GM12878 (cell line): ENCODE results near the gene PAQR8. TPM values are rescaled to one million over a fixed set of nuclear protein-coding genes. Genes with fewer than 3 reads are reported as not detected.

Source experiments
- ATAC-seq: fragments of 200-7000 bp; cut with Tn5 transposase; 3 replicates; pipeline ENCODE4 v1.9.1; 2020; ENCODE audit warnings: mild to moderate bottlenecking, moderate library complexity
- BruUV-seq: library from RNA; stranded (reverse); fragments of 400-500 nt; replicated peaks from 2 replicates; lab custom pipeline; 2021; lab: Mats Ljungman, UMichigan
- CTCF ChIA-PET: fragments of 300-600 bp; sonication (Branson Sonifier 250); formaldehyde crosslinking; extraction: SDS; loops from one replicate; lab custom pipeline; 2021; ENCODE audit warnings: inconsistent platforms; lab: Yijun Ruan, JAX
- POLR2A ChIA-PET: fragments of 350-600 bp; formaldehyde crosslinking; extraction: SDS; loops from one replicate; lab custom pipeline; 2021; ENCODE audit warnings: inconsistent platforms; lab: Charles Lee
- RAD21 ChIA-PET: fragments of 300-600 bp; sonication (Branson Sonifier 250); formaldehyde crosslinking; loops from one replicate; lab custom pipeline; 2023; ENCODE audit warnings: antibody characterized with exemption; ENCODE audit not compliant: unreplicated experiment; lab: Charles Lee
- SMC1A ChIA-PET: fragments of 300-600 bp; sonication (Branson Sonifier 250); formaldehyde crosslinking; loops from one replicate; lab custom pipeline; 2023; ENCODE audit not compliant: unreplicated experiment, uncharacterized antibody; lab: Charles Lee
- DNase-seq: peaks from one replicate; pipeline ENCODE4 v3.0.0-alpha.2; 2011; ENCODE audit warnings: low read depth, low spot score
- FAIRE-seq: peaks from 3 replicates; lab custom pipeline; 2011; peaks lifted over from hg19 to GRCh38; lab: Jason Lieb, UNC
- H2AFZ ChIP-seq: 2 replicates; pipeline ENCODE4 v1.6.0; 2011; ENCODE audit warnings: low read depth, low read length, control low read depth; ENCODE audit not compliant: control insufficient read depth
- H3K27ac ChIP-seq: 2 replicates; pipeline ENCODE4 v1.5.1; 2011; ENCODE audit warnings: control low read depth; ENCODE audit not compliant: control insufficient read depth, insufficient read depth
- H3K27me3 ChIP-seq, 2 experiments: replicated peaks in 1 of 2; 2 replicates each; pipeline versions ENCODE4 v1.6.0 to v1.6.1; 2011; ENCODE audit warnings: low read length in 1 of 2; ENCODE audit not compliant: control insufficient read depth in 2 of 2, insufficient read depth in 2 of 2
- H3K36me3 ChIP-seq, 2 experiments: 2 replicates each; pipeline ENCODE4 v1.5.1; 2011; ENCODE audit warnings: low read length in 1 of 2; ENCODE audit not compliant: control insufficient read depth in 2 of 2, insufficient read depth in 2 of 2
- H3K4me1 ChIP-seq: 2 replicates; pipeline ENCODE4 v1.6.1; 2011; ENCODE audit warnings: mild to moderate bottlenecking, low read length, moderate library complexity, mixed read lengths; ENCODE audit not compliant: control insufficient read depth, insufficient read depth
- H3K4me2 ChIP-seq: 2 replicates; pipeline ENCODE4 v1.6.0; 2011; ENCODE audit warnings: control low read depth; ENCODE audit not compliant: control insufficient read depth, insufficient read depth
- H3K4me3 ChIP-seq: fragments of 200-600 bp; sonication (generic); 2 replicates; pipeline ENCODE4 v1.5.1; 2016
- H3K79me2 ChIP-seq: 2 replicates; pipeline ENCODE4 v1.6.0; 2011; ENCODE audit warnings: low read length; ENCODE audit not compliant: control insufficient read depth, insufficient read depth
- H3K9ac ChIP-seq: 2 replicates; pipeline ENCODE4 v1.8.0; 2011; ENCODE audit warnings: low read length, control low read depth, mixed read lengths; ENCODE audit not compliant: control insufficient read depth, insufficient read depth
- H3K9me3 ChIP-seq: replicated peaks from 3 replicates; pipeline ENCODE4 v1.5.1; 2011; ENCODE audit warnings: mild to moderate bottlenecking, low read length; ENCODE audit not compliant: control insufficient read depth, insufficient read depth
- H4K20me1 ChIP-seq: 2 replicates; pipeline ENCODE4 v1.6.0; 2011; ENCODE audit not compliant: control insufficient read depth, insufficient read depth
- ATF7 ChIP-seq: fragments of 450-650 bp; IDR thresholded peaks from 2 replicates; pipeline ENCODE4 v1.6.1; 2016; ENCODE audit warnings: low read depth, mild to moderate bottlenecking
- FOS ChIP-seq: IDR thresholded peaks from 3 replicates; pipeline ENCODE4 v1.6.1; 2011; ENCODE audit warnings: borderline replicate concordance; ENCODE audit not compliant: insufficient read length; ENCODE audit errors: extremely low read depth
- LARP7 ChIP-seq: fragments of 450-650 bp; IDR thresholded peaks from 2 replicates; pipeline ENCODE4 v1.6.1; 2017; ENCODE audit warnings: mild to moderate bottlenecking
- NBN ChIP-seq: fragments of 450-650 bp; IDR thresholded peaks from 2 replicates; pipeline ENCODE4 v1.6.1; 2016
- RB1 ChIP-seq: fragments of 450-650 bp; formaldehyde crosslinking; IDR thresholded peaks from 2 replicates; pipeline ENCODE4 v1.6.1; 2017; ENCODE audit warnings: mild to moderate bottlenecking, borderline replicate concordance
- WGBS: methylation state at CpG from one replicate; pipeline ENCODE4 v1.1.6; 2016; ENCODE audit warnings: low lambda C conversion rate; ENCODE audit not compliant: insufficient replicate concordance, insufficient coverage; ENCODE audit errors: missing lambda C conversion rate; 5-methylcytosine and 5-hydroxymethylcytosine counted together
- in situ Hi-C: fragments of 300-500 bp; cut with MboI; formaldehyde crosslinking; loops from 9 replicates; pipeline ENCODE4 v1.14.3; 2018; ENCODE audit warnings: mixed read lengths
- intact Hi-C: fragments of 100-400 bp; cut with micrococcal nuclease; formaldehyde crosslinking; loops from one replicate; pipeline ENCODE4 v1.14.2; 2022; ENCODE audit not compliant: unreplicated experiment
- polyA plus RNA-seq, 11 experiments: library from polyadenylated mRNA; depleted of rRNA in 4 of 11; unstranded in 6 of 11; stranded (reverse) in 5 of 11; fragments of >200 nt; fragmentation: Nextera tagmentation in 4 of 11; fragmentation: Illumina TruSeq in 1 of 11; extraction: Ambion mirVana in 4 of 11; extraction: Trizol in 1 of 11; gene quantifications; 1 replicate in 1 of 11; 2 replicates in 10 of 11; pipeline versions ENCODE4 v1.2.1 to v1.2.3, GENCODE V29; 2011 to 2016; ENCODE audit warnings: inconsistent platforms in 2 of 11, missing spikeins in 2 of 11, low read depth in 1 of 11
- total RNA-seq, 4 experiments: library from RNA; depleted of rRNA in 3 of 4; stranded (reverse); fragments of >200 nt in 3 of 4; fragmentation: Illumina TruSeq in 1 of 4; extraction: Trizol in 1 of 4; gene quantifications; 2 replicates each; pipeline versions ENCODE4 v1.2.1 to v1.2.3, GENCODE V29; 2013 to 2021
- TF ChIP-seq, protein P1 (sequence below): fragments of 450-650 bp; IDR thresholded peaks from 2 replicates; pipeline ENCODE4 v1.6.1; 2018; ENCODE audit warnings: borderline replicate concordance, mild to moderate bottlenecking; ENCODE audit not compliant: partially characterized antibody
- TF ChIP-seq, protein P2 (sequence below): fragments of 450-650 bp; IDR thresholded peaks from 2 replicates; pipeline ENCODE4 v1.6.1; 2017; ENCODE audit warnings: borderline replicate concordance
- TF ChIP-seq, protein P3 (sequence below): IDR thresholded peaks from 2 replicates; pipeline ENCODE4 v1.6.1; 2012; ENCODE audit warnings: low read length, inconsistent platforms

Gene PAQR8
- total and polyA plus RNA-seq, 10 of the 15 experiments (the other 5 are each of a cell fraction or from before 2014, with no cell fraction given): 3.9 to 22.4 (median 14.6) TPM

DNA sequence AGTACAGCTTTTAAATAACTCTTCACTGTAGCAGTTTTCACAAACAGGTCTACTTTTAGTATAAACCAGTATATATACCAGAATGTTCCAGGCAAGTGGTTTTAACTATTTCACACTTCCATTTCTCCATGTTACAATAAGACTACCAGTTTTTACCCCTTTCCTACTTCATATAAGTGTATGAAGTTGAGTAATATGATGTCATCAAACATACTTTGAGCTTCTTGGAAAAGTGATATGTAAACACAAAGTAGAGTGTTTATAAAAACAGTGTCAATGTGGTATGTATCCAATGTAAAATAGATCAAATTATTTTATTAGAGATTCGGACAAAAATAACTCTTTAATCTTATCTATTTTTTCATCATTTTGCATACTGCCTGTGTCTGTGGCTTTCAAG is 2.5 kb upstream of the PAQR8 start:
- CTCF ChIA-PET: interaction anchor here (0.9 to 1.5 kb wide), 4 partner anchors 26 to 73 kb away, joined by 3 read pairs; no protein-coding TSS in a partner anchor

More for the DNA sequence above, 2.5 kb upstream of the PAQR8 start:
- peaks cover 31% of the 10 kb centered on the region for H3K4me1 ChIP-seq
- no peak overlapping the region for H3K4me3 ChIP-seq
- no peaks in the 10 kb centered on the region for H3K9me3 ChIP-seq
- DNase-seq (no peak), ATAC-seq (no peak)
- H3K4me2 ChIP-seq: peak overlapping the region; percentile 51; the same call in 1 of the 2 replicates
- no peak overlapping the region for H2AFZ ChIP-seq
- intact Hi-C loops: no loop called here
- POLR2A ChIA-PET: interaction anchor here (0.6 to 7.6 kb wide), 4 partner anchors 7 to 302 kb away, joined by 3 to 74 read pairs (median 7); no protein-coding TSS in a partner anchor
- H3K36me3 ChIP-seq: no peaks in the 10 kb centered on the region
- WGBS: 42% methylated on average over 1 of the region's 1 CpG
- no peak overlapping the region for H3K27ac ChIP-seq
- RAD21 ChIA-PET: interaction anchor here (1.9 to 8.3 kb wide), 3 partner anchors 31 to 75 kb away, joined by 7 to 125 read pairs (median 13); partner anchors contain the start of gene MCM3
- no peaks in the 10 kb centered on the region for H3K27me3 ChIP-seq
- no peaks in the 10 kb centered on the region for H4K20me1 ChIP-seq
- H3K9ac ChIP-seq: no peak overlapping the region
- TF ChIP-seq FOS (no peak), RB1 (no peak), LARP7 (no peak), NBN (no peak), ATF7 (peak; percentile 69)
- TF ChIP-seq, protein P1, sequence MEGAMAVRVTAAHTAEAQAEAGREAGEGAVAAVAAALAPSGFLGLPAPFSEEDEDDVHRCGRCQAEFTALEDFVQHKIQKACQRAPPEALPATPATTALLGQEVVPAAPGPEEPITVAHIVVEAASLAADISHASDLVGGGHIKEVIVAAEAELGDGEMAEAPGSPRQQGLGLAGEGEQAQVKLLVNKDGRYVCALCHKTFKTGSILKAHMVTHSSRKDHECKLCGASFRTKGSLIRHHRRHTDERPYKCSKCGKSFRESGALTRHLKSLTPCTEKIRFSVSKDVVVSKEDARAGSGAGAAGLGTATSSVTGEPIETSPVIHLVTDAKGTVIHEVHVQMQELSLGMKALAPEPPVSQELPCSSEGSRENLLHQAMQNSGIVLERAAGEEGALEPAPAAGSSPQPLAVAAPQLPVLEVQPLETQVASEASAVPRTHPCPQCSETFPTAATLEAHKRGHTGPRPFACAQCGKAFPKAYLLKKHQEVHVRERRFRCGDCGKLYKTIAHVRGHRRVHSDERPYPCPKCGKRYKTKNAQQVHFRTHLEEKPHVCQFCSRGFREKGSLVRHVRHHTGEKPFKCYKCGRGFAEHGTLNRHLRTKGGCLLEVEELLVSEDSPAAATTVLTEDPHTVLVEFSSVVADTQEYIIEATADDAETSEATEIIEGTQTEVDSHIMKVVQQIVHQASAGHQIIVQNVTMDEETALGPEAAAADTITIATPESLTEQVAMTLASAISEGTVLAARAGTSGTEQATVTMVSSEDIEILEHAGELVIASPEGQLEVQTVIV: no peak
- TF ChIP-seq, protein P2, sequence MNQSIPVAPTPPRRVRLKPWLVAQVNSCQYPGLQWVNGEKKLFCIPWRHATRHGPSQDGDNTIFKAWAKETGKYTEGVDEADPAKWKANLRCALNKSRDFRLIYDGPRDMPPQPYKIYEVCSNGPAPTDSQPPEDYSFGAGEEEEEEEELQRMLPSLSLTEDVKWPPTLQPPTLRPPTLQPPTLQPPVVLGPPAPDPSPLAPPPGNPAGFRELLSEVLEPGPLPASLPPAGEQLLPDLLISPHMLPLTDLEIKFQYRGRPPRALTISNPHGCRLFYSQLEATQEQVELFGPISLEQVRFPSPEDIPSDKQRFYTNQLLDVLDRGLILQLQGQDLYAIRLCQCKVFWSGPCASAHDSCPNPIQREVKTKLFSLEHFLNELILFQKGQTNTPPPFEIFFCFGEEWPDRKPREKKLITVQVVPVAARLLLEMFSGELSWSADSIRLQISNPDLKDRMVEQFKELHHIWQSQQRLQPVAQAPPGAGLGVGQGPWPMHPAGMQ: no peak
- TF ChIP-seq, protein P3, sequence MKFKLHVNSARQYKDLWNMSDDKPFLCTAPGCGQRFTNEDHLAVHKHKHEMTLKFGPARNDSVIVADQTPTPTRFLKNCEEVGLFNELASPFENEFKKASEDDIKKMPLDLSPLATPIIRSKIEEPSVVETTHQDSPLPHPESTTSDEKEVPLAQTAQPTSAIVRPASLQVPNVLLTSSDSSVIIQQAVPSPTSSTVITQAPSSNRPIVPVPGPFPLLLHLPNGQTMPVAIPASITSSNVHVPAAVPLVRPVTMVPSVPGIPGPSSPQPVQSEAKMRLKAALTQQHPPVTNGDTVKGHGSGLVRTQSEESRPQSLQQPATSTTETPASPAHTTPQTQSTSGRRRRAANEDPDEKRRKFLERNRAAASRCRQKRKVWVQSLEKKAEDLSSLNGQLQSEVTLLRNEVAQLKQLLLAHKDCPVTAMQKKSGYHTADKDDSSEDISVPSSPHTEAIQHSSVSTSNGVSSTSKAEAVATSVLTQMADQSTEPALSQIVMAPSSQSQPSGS: no peak; the same call in 1 of the 2 replicates
- TF ChIP-seq, all 136 proteins: peak for 1
- no TSS peak for BruUV-seq
- no peak for FAIRE-seq
- SMC1A ChIA-PET: interaction anchor here (1.0 to 8.3 kb wide), 8 partner anchors 12 to 77 kb away, joined by 3 to 112 read pairs (median 4); partner anchors contain the start of gene MCM3
- peaks cover 23% of the 10 kb centered on the region for H3K79me2 ChIP-seq
- in situ Hi-C loops: no loop called here
